Measurements from ENCODE around the gene PTPRG. TPM values are rescaled to one million over a fixed set of nuclear protein-coding genes. Genes with fewer than 3 reads are reported as not detected.

Gene PTPRG
- total and polyA plus RNA-seq, 2 of the 13 experiments (the other 11 are each of a cell fraction or from before 2014, with no cell fraction given): 8.0 to 25.3 TPM

- no peak for TF ChIP-seq SP140L (CRISPR knock-in tag; IDR thresholded peaks at IDR 0.05; ENCODE audit: borderline replicate concordance)
Measured at GRCh38 chr3:62192891-62193290, 631.5 kb downstream of the PTPRG start (continued).

GRCh38 chr3:62193586-62194345 is 632.4 kb downstream of the PTPRG start:
- Histone ChIP-seq H3K9me3 (ENCODE audit: low read length) (no peaks in the 10 kb centered on the region), H3K4me2 (ENCODE audit: low read depth, low read length) (no peak overlapping the region), H3K4me3 (replicated peaks in 1 of 3; ENCODE audit: insufficient read depth in 1 of 3, low read depth in 2 of 3, low read length in 3 of 3) (no peak overlapping the region), H3K79me2 (ENCODE audit: insufficient read depth, low read length) (no peaks in the 10 kb centered on the region), H3K27ac (ENCODE audit: extremely low read length, insufficient read depth, low read length) (no peak overlapping the region), H3K36me3 (replicated peaks in 1 of 2; ENCODE audit: control insufficient read depth in 1 of 2, insufficient read depth in 2 of 2, low read length in 2 of 2) (peaks cover 1 to 13% of the 10 kb centered on the region in 2 experiments; a peak in 4 of 5 replicates), H2AFZ (ENCODE audit: low read length) (no peak overlapping the region), H3K9ac (ENCODE audit: insufficient read depth, low read depth, low read length) (no peak overlapping the region), H3K27me3 (ENCODE audit: control insufficient read depth in 1 of 2, insufficient read depth in 2 of 2, low read length in 2 of 2) (no peaks in the 10 kb centered on the region), H3K4me1 (ENCODE audit: insufficient read depth, low read length) (peaks cover 10% of the 10 kb centered on the region), H4K20me1 (ENCODE audit: insufficient read depth, low read length) (no peaks in the 10 kb centered on the region)
- no peak for TF ChIP-seq FOSL1 (CRISPR knock-in tag; IDR thresholded peaks at IDR 0.05; ENCODE audit: borderline replicate concordance)
- peak; percentile 55 for TF ChIP-seq ZBTB40 (IDR thresholded peaks at IDR 0.05)
- TF ChIP-seq ZBTB40 (CRISPR knock-in tag; IDR thresholded peaks at IDR 0.05): peak; percentile 97
- FAIRE-seq: no peak
- POLR2A ChIA-PET: no interaction called here
- in situ Hi-C loops (cut with HindIII; ENCODE audit: extremely low pct_ligation_motif_present, low pct_unique_long_range_greater_than_20kb) (loop anchor here (25.0 kb wide), 2 partner anchors 331 to 631 kb away; partner anchors contain the start of gene PTPRG), intact Hi-C loops (cut with micrococcal nuclease; ENCODE audit: unreplicated experiment) (no loop called here)
- 94% methylated on average over 10 of the region's 10 CpGs for WGBS (ENCODE audit: low lambda C conversion rate)
- no peak for ATAC-seq
- no TSS peak for BruUV-seq (replicated peaks)
- DNase-seq (ENCODE audit: low spot score): no peak
- CTCF ChIA-PET (ENCODE audit: low intra/inter-chr PET ratio, low total read pairs): no interaction called here

Measured in HepG2 (cell line).